GM20000 (cell line): Measurements from ENCODE around the gene RGL3.
A peak's percentile ranks its signal among the peaks of the same experiment; 100 is the strongest.

Source experiments
- DNase-seq: peaks from one replicate; pipeline ENCODE4 v3.0.0; 2012; ENCODE audit warnings: low spot score
- TF ChIP-seq, protein P1 (sequence below): IDR thresholded peaks from 2 replicates; pipeline ENCODE4 v1.5.1; 2012; ENCODE audit warnings: mild to moderate bottlenecking, control low read depth; ENCODE audit errors: extremely low read depth, missing control alignments

RGL3 gene

DNA sequence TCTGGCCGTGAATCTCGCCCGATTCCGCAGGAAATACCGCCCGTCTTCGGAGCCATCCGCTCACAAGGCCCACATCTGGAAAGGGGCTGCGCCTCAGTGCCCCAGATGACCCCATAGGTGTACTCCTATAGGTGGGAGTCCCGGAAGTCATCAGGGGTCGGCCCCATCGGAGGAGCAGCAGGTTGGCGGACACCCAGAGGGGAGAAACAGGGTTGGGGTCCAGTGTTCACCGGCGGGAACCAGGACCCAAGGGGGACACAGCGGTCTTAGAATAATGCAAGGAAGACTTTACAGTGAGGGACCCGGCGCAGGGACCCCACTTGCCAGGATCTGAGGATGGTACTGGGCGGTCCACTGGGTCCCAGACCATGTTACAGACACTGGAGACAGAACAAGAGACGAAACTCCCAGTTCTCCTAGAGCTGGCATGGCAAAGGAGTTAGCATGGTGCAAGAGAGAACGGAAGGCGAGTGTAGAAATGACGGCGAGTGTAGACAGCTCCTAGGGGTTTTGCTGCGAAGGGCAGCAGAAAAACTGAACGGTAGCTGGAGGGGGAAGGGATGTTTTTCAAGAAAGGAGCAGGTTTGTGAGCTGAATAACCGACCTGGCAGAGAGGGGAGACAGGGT is 4.2 kb upstream of the RGL3 start:
- DNase-seq, result no peak
- TF ChIP-seq, protein P1, sequence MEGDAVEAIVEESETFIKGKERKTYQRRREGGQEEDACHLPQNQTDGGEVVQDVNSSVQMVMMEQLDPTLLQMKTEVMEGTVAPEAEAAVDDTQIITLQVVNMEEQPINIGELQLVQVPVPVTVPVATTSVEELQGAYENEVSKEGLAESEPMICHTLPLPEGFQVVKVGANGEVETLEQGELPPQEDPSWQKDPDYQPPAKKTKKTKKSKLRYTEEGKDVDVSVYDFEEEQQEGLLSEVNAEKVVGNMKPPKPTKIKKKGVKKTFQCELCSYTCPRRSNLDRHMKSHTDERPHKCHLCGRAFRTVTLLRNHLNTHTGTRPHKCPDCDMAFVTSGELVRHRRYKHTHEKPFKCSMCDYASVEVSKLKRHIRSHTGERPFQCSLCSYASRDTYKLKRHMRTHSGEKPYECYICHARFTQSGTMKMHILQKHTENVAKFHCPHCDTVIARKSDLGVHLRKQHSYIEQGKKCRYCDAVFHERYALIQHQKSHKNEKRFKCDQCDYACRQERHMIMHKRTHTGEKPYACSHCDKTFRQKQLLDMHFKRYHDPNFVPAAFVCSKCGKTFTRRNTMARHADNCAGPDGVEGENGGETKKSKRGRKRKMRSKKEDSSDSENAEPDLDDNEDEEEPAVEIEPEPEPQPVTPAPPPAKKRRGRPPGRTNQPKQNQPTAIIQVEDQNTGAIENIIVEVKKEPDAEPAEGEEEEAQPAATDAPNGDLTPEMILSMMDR, result no peak

DNA sequence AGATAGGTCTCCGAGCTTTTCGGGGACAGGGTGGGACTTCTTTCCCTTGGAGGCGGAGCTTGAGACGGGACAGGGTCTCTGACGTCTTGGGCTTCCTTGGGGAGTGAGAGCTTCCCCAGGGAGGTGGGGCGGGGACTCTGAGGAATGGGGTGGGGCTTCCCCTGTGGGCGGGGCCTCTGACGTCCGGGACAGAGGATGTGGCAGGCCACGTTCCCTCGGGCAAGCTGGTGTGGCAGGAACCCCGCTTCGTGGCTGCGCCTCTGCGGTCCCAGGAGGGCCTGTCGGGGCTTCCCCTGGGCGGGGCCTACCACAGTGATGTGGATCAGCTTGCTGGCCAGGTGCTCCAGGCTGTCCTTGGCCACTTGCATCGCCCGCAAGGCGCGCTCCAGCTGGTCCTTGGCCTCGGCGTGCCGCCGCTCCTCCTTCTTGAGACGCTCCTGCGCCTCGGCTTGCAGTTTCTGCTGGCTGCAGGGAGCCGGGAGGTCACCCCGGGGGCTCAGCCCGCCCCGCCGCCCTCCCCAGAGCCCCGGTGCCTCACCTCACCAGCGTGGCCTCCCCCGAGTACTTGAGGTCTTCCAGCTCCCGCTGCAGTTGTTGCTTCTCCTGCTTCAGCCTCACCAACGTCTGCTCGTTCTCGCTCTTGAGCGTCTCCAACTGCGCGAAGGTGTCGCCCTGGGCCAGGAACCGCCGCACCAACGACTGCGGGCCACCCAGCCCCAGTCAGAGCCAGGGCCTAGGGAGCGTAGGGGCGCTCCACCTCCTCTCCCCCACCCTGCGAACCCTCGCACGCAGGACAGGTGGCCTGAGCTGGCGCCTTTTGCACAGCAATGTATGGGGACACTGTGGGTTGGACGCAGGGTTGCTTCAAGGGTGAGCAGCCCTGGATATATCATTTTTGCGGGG is 3.3 kb upstream of the RGL3 start:
- TF ChIP-seq, protein P1, result no peak

DNA sequence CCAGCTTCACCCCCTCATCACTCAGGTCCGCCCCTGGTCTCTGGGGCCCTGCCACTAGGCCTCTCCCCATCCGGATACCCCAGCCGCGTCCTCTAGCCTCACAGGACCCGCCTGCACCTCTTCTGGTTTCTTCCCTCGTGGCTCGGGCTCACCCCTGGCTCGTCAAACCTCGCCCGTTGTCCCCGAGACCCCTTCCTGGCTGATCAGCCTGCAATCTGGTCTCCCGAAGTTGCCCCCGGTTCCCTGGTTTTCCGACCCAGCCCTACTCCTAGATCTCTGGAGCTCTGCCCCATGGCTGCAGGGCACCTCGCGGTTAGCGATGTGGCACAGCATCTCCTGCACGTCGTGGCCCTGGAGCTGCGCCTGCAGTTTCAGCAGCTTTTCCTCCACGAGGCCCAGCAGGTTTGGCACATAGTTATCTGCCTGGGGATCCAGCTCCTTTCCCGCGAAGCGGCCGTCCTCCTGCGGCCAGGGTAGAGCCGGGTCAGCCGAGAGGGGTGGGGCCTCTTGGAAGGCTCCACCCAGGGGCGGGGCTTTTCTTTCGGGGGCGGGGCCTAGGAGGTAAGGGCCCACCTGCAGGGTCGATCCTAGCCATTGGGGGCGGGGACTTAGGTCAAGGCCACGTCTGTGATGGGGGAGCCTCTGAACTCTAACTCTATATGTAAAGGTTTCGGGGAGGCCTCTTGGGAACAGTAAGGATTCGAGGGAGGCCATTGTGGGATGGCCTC is 2.4 kb upstream of the RGL3 start:
- TF ChIP-seq, protein P1, result no peak
- DNase-seq, result peak; percentile 88

More for the DNA sequence above, 3.3 kb upstream of the RGL3 start:
- DNase-seq, result peak; percentile 93

DNA sequence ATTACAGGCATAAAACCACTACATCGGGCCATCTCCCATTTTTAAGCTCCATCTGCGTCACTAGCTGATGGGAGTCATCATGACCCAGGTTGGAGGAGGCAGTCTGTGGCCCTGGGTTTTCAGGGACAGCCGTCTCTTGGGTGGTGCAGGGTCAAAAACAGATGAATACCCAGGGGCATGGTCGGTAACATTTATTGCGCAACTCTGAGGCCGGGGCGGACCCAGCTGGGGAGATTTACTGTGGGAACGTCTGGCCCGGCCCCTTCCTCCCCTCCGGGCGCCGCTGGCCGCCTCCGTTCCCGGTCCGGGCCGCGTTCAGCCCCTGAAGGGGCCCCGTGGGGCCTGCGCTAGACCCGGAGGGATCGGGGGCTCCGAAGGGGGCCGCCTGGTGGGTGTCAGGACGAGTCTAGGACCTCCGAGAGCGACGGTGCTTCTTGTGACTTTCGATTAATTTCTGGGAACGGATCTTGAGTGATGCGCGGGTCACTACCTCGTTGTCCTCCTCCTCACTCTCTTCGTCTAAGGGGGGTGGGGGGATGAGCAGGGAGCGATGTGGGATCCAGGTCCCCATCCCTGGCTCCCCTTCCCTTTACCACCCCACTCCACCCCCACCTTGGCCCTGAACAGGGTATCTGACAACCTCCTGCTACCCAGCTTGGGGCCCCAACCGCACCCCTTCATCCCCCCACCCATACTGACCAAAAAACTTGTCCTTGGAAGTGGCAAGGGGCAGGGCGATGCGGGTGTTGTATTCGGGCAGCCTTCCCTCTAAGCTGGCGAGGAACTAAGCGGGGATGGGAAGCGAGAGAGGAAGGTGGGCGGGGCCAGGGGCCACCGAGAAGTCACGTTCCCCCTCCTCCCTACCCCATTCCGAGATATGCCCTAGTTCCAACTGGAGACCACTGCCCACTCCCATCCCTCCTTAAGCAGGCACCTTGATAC is 1.6 kb upstream of the RGL3 start:
- peak; percentile 72 for DNase-seq
- TF ChIP-seq, protein P1, result no peak

DNA sequence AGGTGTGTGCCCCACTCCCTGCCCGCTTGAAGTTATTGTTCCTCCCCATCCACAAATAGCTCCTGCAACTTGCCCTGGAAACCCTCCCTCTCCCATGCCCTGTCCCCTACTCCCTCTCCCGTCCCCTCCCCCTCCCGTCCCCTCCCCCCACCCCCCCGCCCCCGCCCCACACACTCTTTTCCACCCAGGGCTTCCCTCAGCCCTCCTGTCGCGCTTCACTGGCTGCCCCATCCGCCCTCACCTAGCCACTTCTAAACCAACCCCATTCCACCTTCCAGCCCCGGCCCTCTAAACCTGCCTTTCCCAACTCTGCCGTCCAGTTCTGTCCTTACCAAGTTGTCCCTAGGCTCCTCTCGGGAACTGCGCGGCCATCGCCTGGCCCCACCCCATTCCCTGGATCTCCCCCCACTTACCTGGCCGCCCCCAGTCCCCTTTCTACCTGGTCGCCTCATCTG is 993 bp downstream of the RGL3 start:
- TF ChIP-seq, protein P1, result no peak
- DNase-seq, result no peak

DNA sequence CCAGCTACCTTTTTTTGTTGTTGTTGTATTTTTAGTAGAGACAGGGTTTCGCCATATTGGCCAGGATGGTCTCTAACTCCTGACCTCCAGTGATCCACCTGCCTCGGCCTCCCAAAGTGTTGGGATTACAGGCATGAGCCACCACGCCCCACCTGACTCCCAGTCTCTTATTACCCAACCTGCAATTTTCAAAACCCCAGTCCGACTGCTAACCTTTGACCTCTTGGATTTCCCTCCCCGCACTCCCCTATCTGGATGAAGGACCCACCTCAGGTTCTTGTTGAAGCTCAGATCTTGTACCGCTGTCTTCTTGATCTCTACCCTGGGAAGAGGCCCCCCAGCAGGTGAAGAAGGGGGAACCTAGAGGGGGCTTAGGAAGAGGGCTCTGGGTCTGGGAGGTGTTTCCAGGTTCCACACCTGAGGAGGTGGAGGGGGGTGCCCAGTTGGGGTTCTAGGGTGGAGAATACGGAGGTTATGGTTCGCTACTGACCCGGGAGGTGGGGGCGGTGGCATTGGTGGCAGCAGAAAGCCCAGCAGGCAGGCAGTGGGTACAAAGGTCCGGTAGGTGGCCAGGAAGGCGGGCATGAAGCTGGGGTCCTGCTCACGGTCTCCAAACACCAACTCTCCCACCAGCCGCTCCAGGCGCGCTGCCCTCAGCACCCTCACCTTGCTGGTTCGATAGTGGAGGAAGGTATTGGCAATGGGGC is 2.6 kb downstream of the RGL3 start:
- TF ChIP-seq, protein P1, result no peak
- DNase-seq, result no peak
